ACHN (cell line): Measurements from ENCODE around the gene TMEM273.

Experiments
- DNase-seq: peaks from one replicate; pipeline ENCODE4 v3.0.0-alpha.2; 2015
- in situ Hi-C: cut with HindIII; loops from 2 replicates; pipeline ENCODE4 v1.10.0; 2017; ENCODE audit warnings: low sequenced_read_pairs, low pct_ligation_motif_present, low pct_unique_long_range_greater_than_20kb

Gene TMEM273

GRCh38 chr10:49153115-49153514, 35.1 kb downstream of the TMEM273 start:
- in situ Hi-C loops = no loop called here
- DNase-seq = no peak

GRCh38 chr10:49152663-49153062, 35.5 kb downstream of the TMEM273 start:
- in situ Hi-C loops = no loop called here
- DNase-seq = no peak

- in situ Hi-C loops = no loop called here
- DNase-seq = no peak
Observed at GRCh38 chr10:49152037-49152436, 36.2 kb downstream of the TMEM273 start.

DNA sequence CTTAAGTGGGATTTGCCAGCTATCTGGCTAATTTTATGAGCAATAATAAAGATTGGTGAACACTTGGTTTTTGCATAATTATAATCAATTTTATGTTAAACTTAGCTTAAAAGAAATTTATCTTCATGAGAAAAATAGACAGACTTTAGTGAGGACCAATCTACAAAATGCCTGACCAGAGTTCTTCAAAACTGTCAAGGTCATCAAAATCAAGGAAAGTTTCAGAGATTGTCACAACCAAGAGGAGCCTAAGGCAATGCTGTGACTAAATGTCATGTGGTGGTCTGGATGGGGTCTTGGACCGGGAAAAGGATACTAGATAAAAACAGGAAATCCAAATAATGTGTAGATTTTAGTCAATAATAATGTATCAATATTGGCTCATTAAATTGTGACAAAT, 36.7 kb downstream of the TMEM273 start:
- in situ Hi-C loops = no loop called here
- no peak for DNase-seq

DNA sequence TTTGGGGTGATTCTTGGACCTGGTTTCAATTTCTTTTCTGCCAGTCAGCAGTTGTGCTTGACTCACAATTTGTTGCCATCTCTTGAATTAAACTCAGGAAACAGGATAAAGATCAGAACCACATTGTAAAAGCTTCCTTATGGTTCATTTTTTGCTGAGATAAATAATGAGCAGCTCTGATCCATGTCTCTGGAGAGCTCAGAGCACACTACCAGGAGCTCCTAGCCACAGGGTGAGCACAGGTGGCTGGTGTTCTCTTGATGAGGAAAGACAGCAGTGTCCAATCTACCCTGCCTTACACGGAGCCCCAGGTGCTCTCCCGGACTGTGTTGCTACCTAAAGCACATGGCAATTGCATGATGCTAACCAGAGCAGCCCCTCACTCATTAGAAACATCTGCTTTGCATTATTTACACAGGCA, 37.2 kb downstream of the TMEM273 start:
- DNase-seq = no peak
- in situ Hi-C loops = no loop called here

DNA sequence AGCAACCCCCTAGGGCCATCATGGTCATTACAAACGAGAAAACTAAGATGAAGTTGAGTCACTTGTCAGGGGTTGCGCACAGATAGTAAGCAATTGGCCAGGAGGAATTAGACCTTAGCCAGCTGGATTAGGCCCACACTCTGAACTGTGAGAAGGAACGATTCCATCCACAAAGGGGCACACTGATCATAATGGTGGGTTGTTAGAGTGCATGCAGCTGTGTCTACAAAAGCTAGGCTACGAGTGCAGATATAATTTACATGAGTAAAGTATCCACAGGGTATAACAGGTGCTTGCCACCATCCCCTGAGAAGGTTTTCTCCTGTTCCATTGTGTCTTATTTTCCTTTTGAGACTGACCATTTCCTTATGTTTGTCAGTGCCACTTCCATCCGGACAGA, 37.8 kb downstream of the TMEM273 start:
- DNase-seq = no peak
- in situ Hi-C loops = no loop called here

DNA sequence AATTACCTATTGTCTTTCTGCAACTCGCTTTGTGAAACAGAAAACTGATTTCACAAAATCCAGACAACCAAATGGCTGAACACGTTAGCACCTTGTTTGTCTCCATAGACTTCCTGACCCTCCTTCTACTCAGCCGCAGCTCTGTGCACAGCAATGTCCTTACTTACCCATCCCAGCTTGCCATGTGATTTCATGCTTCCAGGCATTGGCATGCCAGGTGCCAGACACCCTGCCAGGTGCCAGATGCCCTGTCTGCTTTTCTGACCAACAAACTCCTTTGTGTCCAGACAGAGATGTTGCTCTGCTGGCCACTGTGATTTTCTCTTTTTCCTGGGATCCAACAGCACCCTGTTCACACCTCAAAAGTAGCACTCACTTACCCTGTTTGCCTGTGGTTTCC, 38.3 kb downstream of the TMEM273 start:
- in situ Hi-C loops = no loop called here
- no peak for DNase-seq

GRCh38 chr10:49144058-49144720, 44.0 kb downstream of the TMEM273 start:
- in situ Hi-C loops = no loop called here
- DNase-seq = no peak

- no peak for DNase-seq
- in situ Hi-C loops = no loop called here
Observed at GRCh38 chr10:49143249-49143648, 44.9 kb downstream of the TMEM273 start.

GRCh38 chr10:49141541-49142332, 46.5 kb downstream of the TMEM273 start:
- no peak for DNase-seq
- in situ Hi-C loops = no loop called here

- no peak for DNase-seq
- in situ Hi-C loops = no loop called here
Observed at GRCh38 chr10:49140304-49141177, 47.6 kb downstream of the TMEM273 start.

GRCh38 chr10:49139846-49140195, 48.4 kb downstream of the TMEM273 start:
- in situ Hi-C loops = no loop called here
- peak; percentile 54 for DNase-seq

GRCh38 chr10:49139028-49139845, 49.0 kb downstream of the TMEM273 start:
- in situ Hi-C loops = no loop called here
- no peak for DNase-seq

- in situ Hi-C loops = no loop called here
- DNase-seq = no peak
Observed at GRCh38 chr10:49138361-49138891, 49.8 kb downstream of the TMEM273 start.

DNA sequence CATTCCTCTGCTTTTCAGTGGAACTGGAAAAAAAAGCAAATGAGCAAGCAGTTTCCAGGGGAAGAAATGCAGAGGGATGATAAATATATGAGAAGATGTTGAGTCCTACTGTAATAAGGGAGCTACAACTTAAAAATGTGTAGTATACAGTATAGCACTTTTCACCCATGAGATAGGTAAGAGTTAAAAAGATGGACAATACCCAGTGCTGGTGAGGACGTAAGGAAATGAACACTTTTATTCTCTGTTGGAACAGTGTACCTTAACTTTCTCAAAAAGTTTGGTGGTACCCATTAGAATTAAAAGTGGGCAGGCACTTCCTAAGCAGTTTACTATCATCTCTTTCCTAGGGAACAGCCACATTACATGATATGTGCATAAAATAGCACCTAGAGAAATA, 51.7 kb downstream of the TMEM273 start:
- in situ Hi-C loops = no loop called here
- DNase-seq = no peak

GRCh38 chr10:49135575-49136313, 52.4 kb downstream of the TMEM273 start:
- in situ Hi-C loops = no loop called here
- no peak for DNase-seq

GRCh38 chr10:49134327-49134726, 53.9 kb downstream of the TMEM273 start:
- in situ Hi-C loops = no loop called here

More at GRCh38 chr10:49134327-49134726, 53.9 kb downstream of the TMEM273 start:
- no peak for DNase-seq
